GM12891 (cell line): ENCODE measurements around the gene ISG20.

Experiments used
- POLR2A ChIP-seq: IDR thresholded peaks from 2 replicates; pipeline ENCODE4 v1.6.1; 2011; ENCODE audit warnings: low read depth, low read length, control low read depth
- POLR2AphosphoS5 ChIP-seq: IDR thresholded peaks from 2 replicates; pipeline ENCODE4 v1.6.1; 2011; ENCODE audit warnings: low read depth, low read length, control low read depth

DNA sequence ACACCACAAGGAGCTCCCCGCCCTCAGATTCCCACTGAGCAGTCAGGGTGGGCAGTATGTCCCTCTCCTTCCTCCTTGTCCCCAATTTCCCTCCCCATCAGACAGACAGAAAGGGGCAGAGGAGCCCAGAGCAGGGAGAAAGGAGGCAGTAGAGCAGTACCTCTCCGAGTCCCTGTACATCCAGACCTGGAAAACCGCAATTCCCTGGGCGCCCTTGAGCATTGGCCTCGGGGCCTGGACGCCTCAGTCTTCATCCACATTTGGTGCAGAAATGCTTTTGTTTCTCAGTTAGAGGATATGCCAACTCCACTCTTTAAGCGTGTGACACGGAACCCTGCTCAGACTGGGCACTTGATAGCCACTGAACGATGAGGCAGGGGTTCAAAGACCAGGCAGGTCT, 5.9 kb downstream of the ISG20 start:
- TF ChIP-seq POLR2A (no peak), POLR2AphosphoS5 (no peak)
